ENCODE data around the gene PYCR2. TPM values are rescaled to one million over a fixed set of nuclear protein-coding genes. Genes with fewer than 3 reads are reported as not detected.

PYCR2 gene
- total RNA-seq, 1 donor from 2014 or later: 126 TPM

GRCh38 chr1:225945564-225945963 lies 21.5 kb upstream of the PYCR2 start:
- Histone ChIP-seq H3K36me3 (no peaks in the 10 kb centered on the region), H3K27ac (no peak overlapping the region), H3K4me1 (peaks cover 7 to 13% of the 10 kb centered on the region in 2 donors), H3K27me3 (no peaks in the 10 kb centered on the region), H3K4me3 (no peak overlapping the region), H3K9me3 (no peaks in the 10 kb centered on the region)
- TF ChIP-seq CTCF (IDR thresholded peaks at IDR 0.05): no peak
- intact Hi-C loops (cut with DNase I): no loop called here
- DNase-seq (ENCODE audit: low spot score in 2 of 2): no peak

GRCh38 chr1:225944951-225945350 lies 20.9 kb upstream of the PYCR2 start:
- intact Hi-C loops (cut with DNase I): no loop called here
- Histone ChIP-seq H3K27me3 (no peaks in the 10 kb centered on the region), H3K4me3 (no peak overlapping the region), H3K27ac (no peak overlapping the region), H3K36me3 (no peaks in the 10 kb centered on the region), H3K9me3 (no peaks in the 10 kb centered on the region), H3K4me1 (peaks cover 8 to 18% of the 10 kb centered on the region in 2 donors)
- no peak for DNase-seq (ENCODE audit: low spot score in 2 of 2)
- no peak for TF ChIP-seq CTCF (IDR thresholded peaks at IDR 0.05)

- intact Hi-C loops (cut with DNase I): no loop called here
- no peak for DNase-seq (ENCODE audit: low spot score in 2 of 2)
- H3K27ac ChIP-seq: no peak overlapping the region
- H3K36me3 ChIP-seq: no peaks in the 10 kb centered on the region
- H3K4me3 ChIP-seq: no peak overlapping the region
- no peaks in the 10 kb centered on the region for H3K27me3 ChIP-seq
- peaks cover 8 to 18% of the 10 kb centered on the region in 2 donors for H3K4me1 ChIP-seq
- TF ChIP-seq CTCF (IDR thresholded peaks at IDR 0.05): no peak
- H3K9me3 ChIP-seq: no peaks in the 10 kb centered on the region
Observed at GRCh38 chr1:225944387-225944786, 20.3 kb upstream of the PYCR2 start.

- Histone ChIP-seq H3K27me3 (no peaks in the 10 kb centered on the region), H3K27ac (no peak overlapping the region), H3K36me3 (no peaks in the 10 kb centered on the region), H3K4me3 (no peak overlapping the region), H3K9me3 (no peaks in the 10 kb centered on the region), H3K4me1 (peaks cover 8 to 18% of the 10 kb centered on the region in 2 donors)
- no peak for TF ChIP-seq CTCF (IDR thresholded peaks at IDR 0.05)
- intact Hi-C loops (cut with DNase I): no loop called here
- no peak for DNase-seq (ENCODE audit: low spot score in 2 of 2)
Observed at GRCh38 chr1:225943582-225943981, 19.5 kb upstream of the PYCR2 start.

GRCh38 chr1:225942574-225942973 lies 18.5 kb upstream of the PYCR2 start:
- Histone ChIP-seq H3K4me1 (peaks cover 8 to 18% of the 10 kb centered on the region in 2 donors), H3K36me3 (no peaks in the 10 kb centered on the region), H3K9me3 (no peaks in the 10 kb centered on the region), H3K27me3 (no peaks in the 10 kb centered on the region), H3K4me3 (no peak overlapping the region), H3K27ac (no peak overlapping the region)
- no peak for TF ChIP-seq CTCF (IDR thresholded peaks at IDR 0.05)
- intact Hi-C loops (cut with DNase I): no loop called here
- no peak for DNase-seq (ENCODE audit: low spot score in 2 of 2)

GRCh38 chr1:225941942-225942222 lies 17.8 kb upstream of the PYCR2 start:
- no peak for DNase-seq (ENCODE audit: low spot score in 2 of 2)
- H3K27ac ChIP-seq: peak overlapping the region; percentile 87 to 90
- H3K4me3 ChIP-seq: no peak overlapping the region
- H3K27me3 ChIP-seq: no peaks in the 10 kb centered on the region
- peaks cover 8 to 18% of the 10 kb centered on the region in 2 donors for H3K4me1 ChIP-seq
- no peak for TF ChIP-seq CTCF (IDR thresholded peaks at IDR 0.05)
- H3K9me3 ChIP-seq: no peaks in the 10 kb centered on the region
- intact Hi-C loops (cut with DNase I): no loop called here
- no peaks in the 10 kb centered on the region for H3K36me3 ChIP-seq

Measured in ascending aorta (tissue), 2 donors.